ENCODE measurements around the gene PUM2.

PUM2 gene

DNA sequence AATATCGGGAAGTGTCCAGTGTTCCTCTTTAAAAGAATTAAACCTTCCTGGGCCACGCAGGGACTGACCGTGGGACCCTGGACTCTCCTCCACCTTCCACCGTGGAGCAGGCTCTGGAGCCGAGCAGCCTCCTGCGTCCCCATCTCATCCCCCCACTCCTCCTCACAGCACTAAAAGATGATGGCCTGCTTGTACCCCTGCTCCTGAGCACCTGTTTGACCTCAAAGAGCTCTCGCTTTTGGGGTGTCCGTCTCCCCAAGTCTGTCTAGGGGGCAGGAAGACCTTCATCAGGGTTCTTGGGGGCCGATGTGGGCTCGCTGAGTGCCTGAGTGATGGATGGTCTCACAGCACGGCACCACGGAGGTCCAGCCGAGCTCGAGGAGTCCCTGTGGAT, 124.5 kb downstream of the PUM2 start:
- no peaks in the 10 kb centered on the region for H3K9me3 ChIP-seq
- TF ChIP-seq, protein P1, sequence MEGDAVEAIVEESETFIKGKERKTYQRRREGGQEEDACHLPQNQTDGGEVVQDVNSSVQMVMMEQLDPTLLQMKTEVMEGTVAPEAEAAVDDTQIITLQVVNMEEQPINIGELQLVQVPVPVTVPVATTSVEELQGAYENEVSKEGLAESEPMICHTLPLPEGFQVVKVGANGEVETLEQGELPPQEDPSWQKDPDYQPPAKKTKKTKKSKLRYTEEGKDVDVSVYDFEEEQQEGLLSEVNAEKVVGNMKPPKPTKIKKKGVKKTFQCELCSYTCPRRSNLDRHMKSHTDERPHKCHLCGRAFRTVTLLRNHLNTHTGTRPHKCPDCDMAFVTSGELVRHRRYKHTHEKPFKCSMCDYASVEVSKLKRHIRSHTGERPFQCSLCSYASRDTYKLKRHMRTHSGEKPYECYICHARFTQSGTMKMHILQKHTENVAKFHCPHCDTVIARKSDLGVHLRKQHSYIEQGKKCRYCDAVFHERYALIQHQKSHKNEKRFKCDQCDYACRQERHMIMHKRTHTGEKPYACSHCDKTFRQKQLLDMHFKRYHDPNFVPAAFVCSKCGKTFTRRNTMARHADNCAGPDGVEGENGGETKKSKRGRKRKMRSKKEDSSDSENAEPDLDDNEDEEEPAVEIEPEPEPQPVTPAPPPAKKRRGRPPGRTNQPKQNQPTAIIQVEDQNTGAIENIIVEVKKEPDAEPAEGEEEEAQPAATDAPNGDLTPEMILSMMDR (IDR thresholded peaks at IDR 0.05), result no peak
- H3K4me1 ChIP-seq (ENCODE audit: control insufficient read depth in 1 of 2, insufficient read depth in 1 of 2, low read depth in 1 of 2, low read length in 1 of 2), result peaks cover 13 to 26% of the 10 kb centered on the region in 2 experiments
- no peak overlapping the region for H3K27ac ChIP-seq
- H3K27me3 ChIP-seq, result peaks cover 92% of the 10 kb centered on the region
- H3K36me3 ChIP-seq, result no peaks in the 10 kb centered on the region
- H3K4me3 ChIP-seq (ENCODE audit: low read depth in 1 of 2, low read length in 1 of 2), result no peak overlapping the region

DNA sequence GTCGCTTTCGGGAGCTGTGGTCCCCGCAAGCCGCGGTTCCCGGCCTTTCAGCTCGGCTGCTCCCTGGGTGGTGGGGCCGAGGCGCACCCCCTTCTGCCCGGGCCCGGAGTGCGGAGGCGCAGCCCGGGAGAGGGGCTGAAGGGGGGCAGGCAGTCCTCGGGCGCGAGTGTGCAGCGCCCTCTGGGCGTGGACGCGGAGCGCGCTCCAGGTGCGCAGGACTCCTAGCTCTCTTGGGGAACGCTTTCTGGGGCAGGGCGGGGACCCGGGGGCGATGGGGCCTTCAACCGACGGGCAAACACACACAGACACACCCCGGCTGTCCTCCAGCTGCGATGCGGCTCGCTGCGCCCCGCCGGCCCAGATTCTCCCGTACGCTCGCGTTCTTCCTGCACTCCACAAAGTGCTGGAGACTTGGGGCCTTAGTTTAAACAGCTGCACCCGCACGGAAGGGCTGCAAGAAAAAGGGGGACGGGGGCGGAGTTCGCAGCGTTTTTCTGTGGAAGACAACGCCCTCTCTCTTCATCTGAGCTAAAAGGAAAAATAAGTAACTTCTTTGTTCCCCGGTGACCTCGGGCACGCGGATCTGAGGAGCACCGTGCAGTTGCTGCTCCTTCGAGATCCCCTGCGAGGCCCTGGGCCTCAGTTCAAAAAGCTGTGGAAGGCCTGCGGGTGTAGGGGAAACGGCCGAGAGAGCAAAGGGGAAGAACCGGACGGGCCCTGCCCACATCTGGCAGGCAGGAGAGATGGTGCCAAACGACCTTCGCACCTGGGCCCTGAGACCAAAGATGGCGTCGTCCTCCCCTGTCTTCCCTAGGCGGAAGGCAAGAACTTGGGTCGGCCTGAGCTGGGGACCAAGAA, 125.1 kb downstream of the PUM2 start:
- Histone ChIP-seq H3K27me3 (peaks cover 92% of the 10 kb centered on the region), H3K4me1 (ENCODE audit: control insufficient read depth in 1 of 2, insufficient read depth in 1 of 2, low read depth in 1 of 2, low read length in 1 of 2) (peaks cover 13 to 26% of the 10 kb centered on the region in 2 experiments), H3K4me3 (ENCODE audit: low read depth in 1 of 2, low read length in 1 of 2) (peak overlapping the region in 1 of 2 experiments; percentile 28), H3K27ac (no peak overlapping the region), H3K36me3 (no peaks in the 10 kb centered on the region), H3K9me3 (no peaks in the 10 kb centered on the region)
- TF ChIP-seq, protein P1 (IDR thresholded peaks at IDR 0.05), result no peak

DNA sequence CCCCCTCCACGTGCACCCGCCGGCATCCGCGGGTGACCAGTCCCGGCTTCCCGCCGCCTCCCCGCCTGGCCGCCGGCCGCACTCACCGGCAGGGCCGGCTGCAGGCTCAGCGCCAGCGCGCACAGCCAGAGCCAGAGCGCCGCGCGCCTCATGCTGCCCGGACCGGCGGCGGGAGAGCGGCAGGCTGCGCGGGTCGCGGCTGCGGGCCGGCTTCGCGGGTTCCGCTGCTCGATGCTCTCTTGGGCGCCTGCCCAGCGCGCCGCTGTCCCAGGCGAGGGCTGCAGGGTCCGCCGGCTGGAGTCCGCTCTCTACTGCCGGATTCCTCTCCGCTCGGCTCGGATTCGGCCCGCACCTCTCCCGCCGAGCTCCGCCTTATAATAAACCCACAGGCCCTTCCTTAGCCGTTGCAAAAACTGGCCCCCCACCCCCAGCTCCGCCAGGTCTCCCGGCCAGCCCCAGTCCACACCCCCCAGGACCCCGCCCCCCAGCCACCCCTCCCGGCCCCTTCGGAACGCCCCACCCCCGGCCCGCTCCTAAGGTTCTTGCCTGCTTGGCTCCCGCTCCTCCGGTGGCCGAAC, 125.8 kb downstream of the PUM2 start, which contains the start of gene SDC1:
TSS of gene SDC1 (minus strand) at position 415 of the 578 bp plus-strand sequence. CDS start at position 152, 263 bp downstream.
- Histone ChIP-seq H3K4me1 (ENCODE audit: control insufficient read depth in 1 of 2, insufficient read depth in 1 of 2, low read depth in 1 of 2, low read length in 1 of 2) (peaks cover 13 to 26% of the 10 kb centered on the region in 2 experiments), H3K27me3 (peaks cover 94% of the 10 kb centered on the region), H3K27ac (no peak within 1 kb of the TSS), H3K9me3 (no peaks in the 10 kb centered on the region), H3K36me3 (no peaks in the 10 kb centered on the region), H3K4me3 (ENCODE audit: low read depth in 1 of 2, low read length in 1 of 2) (peak within 1 kb of the TSS in 1 of 2 experiments; percentile 30)
- TF ChIP-seq, protein P1 (IDR thresholded peaks at IDR 0.05), result no peak

DNA sequence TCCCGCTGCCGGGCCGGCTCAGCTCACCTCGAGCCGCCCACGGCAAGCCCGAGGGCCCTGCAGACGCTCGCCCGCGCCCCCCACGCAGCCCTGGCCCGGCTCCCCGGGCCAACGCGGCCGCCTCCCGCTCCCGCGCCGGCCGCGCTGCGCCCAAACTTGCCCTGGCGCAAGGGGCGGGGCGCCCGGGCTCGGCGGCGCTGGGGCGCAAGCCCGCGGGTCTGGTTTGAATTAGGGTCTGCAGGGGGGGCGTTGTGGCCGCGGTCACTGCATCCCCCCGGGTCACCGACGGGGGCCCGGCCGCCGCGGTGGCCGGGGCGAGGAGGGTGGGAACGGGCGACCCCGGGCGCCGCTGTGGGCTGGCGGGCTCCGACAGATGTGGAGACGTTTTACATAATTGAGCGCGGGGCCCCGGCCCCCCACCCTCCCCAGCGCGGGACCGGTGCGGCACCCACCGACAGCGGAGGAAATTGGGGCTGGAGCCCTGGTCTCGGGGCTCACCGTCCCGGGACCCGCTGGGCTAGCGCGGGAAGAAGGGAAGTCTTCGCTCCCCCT, 126.4 kb downstream of the PUM2 start:
- TF ChIP-seq, protein P1 (IDR thresholded peaks at IDR 0.05), result no peak
- H3K27ac ChIP-seq, result no peak overlapping the region

DNA sequence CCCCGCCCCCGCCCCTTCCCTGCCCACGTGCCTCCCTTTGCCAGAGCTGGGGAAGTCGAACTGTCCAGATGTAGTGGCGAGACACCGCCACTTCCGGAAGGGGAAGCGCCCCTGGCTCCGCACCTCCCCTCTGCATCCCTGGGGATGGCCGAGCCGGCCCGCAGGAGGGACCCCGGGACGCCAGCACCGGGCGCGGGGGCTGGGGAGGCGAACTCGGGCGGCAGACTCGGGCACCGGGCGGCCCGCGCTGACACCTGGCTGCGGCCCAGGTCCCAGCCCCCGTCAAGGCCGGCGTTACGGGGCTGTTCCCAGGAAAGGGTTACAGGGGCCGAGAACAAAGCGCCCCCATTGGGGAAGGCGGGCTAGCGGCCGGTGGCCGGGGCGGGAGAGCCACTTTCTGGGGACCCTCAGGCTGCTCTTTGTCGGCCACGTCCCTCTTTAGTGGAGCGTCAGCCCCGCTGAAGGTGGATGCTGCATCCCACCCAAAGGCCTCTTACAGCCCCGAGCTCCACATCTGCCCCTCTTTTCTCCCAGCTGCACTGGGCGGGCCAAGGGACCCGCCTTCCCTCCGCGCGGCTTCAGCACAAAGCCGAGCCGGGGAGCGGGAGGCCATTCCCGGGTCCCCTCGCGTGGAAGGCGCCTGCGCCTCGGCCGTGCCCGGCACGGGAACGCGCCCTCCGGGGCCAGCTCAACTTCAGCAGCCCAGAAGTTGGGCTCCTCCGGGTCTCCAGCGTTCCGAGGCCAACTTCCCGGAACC, 127.1 kb downstream of the PUM2 start:
- Histone ChIP-seq H3K27ac (no peak overlapping the region), H3K4me1 (ENCODE audit: control insufficient read depth in 1 of 2, insufficient read depth in 1 of 2, low read depth in 1 of 2, low read length in 1 of 2) (peaks cover 13 to 26% of the 10 kb centered on the region in 2 experiments), H3K4me3 (ENCODE audit: low read depth in 1 of 2, low read length in 1 of 2) (peak overlapping the region in 1 of 2 experiments; percentile 14), H3K27me3 (peaks cover 98% of the 10 kb centered on the region), H3K36me3 (no peaks in the 10 kb centered on the region), H3K9me3 (no peaks in the 10 kb centered on the region)
- TF ChIP-seq, protein P1 (IDR thresholded peaks at IDR 0.05), result no peak

More for the DNA sequence above, 126.4 kb downstream of the PUM2 start:
- no peaks in the 10 kb centered on the region for H3K9me3 ChIP-seq
- H3K36me3 ChIP-seq, result no peaks in the 10 kb centered on the region
- H3K4me1 ChIP-seq (ENCODE audit: control insufficient read depth in 1 of 2, insufficient read depth in 1 of 2, low read depth in 1 of 2, low read length in 1 of 2), result peaks cover 13 to 26% of the 10 kb centered on the region in 2 experiments
- H3K27me3 ChIP-seq, result peaks cover 100% of the 10 kb centered on the region
- peak overlapping the region in 1 of 2 experiments; percentile 30 for H3K4me3 ChIP-seq (ENCODE audit: low read depth in 1 of 2, low read length in 1 of 2)

Measured in neutrophil (primary cell).